Caco-2 (cell line): Measurements from ENCODE around the gene ST6GAL1. TPM values are rescaled to one million over a fixed set of nuclear protein-coding genes. Genes with fewer than 3 reads are reported as not detected.

Experiments used
- BruUV-seq: library from RNA; stranded (reverse); fragments of 400-500 nt; replicated peaks from 2 replicates; lab custom pipeline; 2021; lab: Mats Ljungman, UMichigan
- CTCF ChIA-PET: fragments of 300-600 bp; sonication (Branson Sonifier 250); formaldehyde crosslinking; loops from one replicate; lab custom pipeline; 2022; ENCODE audit warnings: antibody characterized with exemption; lab: Charles Lee
- POLR2A ChIA-PET: fragments of 300-600 bp; sonication (Branson Sonifier 250); formaldehyde crosslinking; loops from one replicate; lab custom pipeline; 2022; ENCODE audit warnings: antibody characterized with exemption; lab: Charles Lee
- DNase-seq, 2 experiments: peaks; one replicate each; pipeline versions ENCODE4 v3.0.0 to v3.0.0-alpha.2; 2020 to 2022
- H3K27me3 ChIP-seq: replicated peaks from 2 replicates; pipeline ENCODE4 v1.6.0; 2011; ENCODE audit warnings: low read length; ENCODE audit not compliant: control insufficient read depth, insufficient read depth
- H3K36me3 ChIP-seq: 2 replicates; pipeline ENCODE4 v1.5.1; 2011; ENCODE audit warnings: low read length; ENCODE audit not compliant: control insufficient read depth, insufficient read depth
- H3K4me1 ChIP-seq: fragments of 250-450 bp; sonication (Bioruptor Pico); 2 replicates; pipeline ENCODE4 v1.5.1; 2020; ENCODE audit warnings: mild to moderate bottlenecking
- H3K4me3 ChIP-seq: 2 replicates; pipeline ENCODE4 v1.5.1; 2011; ENCODE audit warnings: low read depth, mild to moderate bottlenecking, control low read depth, low read length
- H3K9me3 ChIP-seq: fragments of 250-450 bp; sonication (Bioruptor Pico); 2 replicates; pipeline ENCODE4 v1.5.1; 2020; ENCODE audit warnings: mild to moderate bottlenecking, moderate library complexity
- H3K27ac Mint-ChIP-seq: one replicate; pipeline ENCODE4 v1.8.0; 2022; ENCODE audit warnings: mixed read lengths; ENCODE audit not compliant: unreplicated experiment
- H3K27me3 Mint-ChIP-seq: one replicate; pipeline ENCODE4 v1.8.0; 2022; ENCODE audit warnings: mixed read lengths; ENCODE audit not compliant: insufficient read depth, unreplicated experiment
- H3K36me3 Mint-ChIP-seq: one replicate; pipeline ENCODE4 v1.8.0; 2022; ENCODE audit warnings: mild to moderate bottlenecking, mixed read lengths; ENCODE audit not compliant: insufficient read depth, unreplicated experiment
- H3K4me1 Mint-ChIP-seq: one replicate; pipeline ENCODE4 v1.8.0; 2022; ENCODE audit warnings: low read depth, mixed read lengths; ENCODE audit not compliant: unreplicated experiment
- H3K4me3 Mint-ChIP-seq: one replicate; pipeline ENCODE4 v1.8.0; 2022; ENCODE audit warnings: mild to moderate bottlenecking, moderate library complexity, mixed read lengths; ENCODE audit not compliant: unreplicated experiment
- H3K9me3 Mint-ChIP-seq: one replicate; pipeline ENCODE4 v1.8.0; 2022; ENCODE audit warnings: mixed read lengths; ENCODE audit not compliant: unreplicated experiment
- intact Hi-C: fragments of 100-400 bp; cut with micrococcal nuclease; formaldehyde crosslinking; loops from one replicate; pipeline ENCODE4 v1.10.0; 2022; ENCODE audit not compliant: unreplicated experiment
- total RNA-seq: library from RNA; stranded (reverse); gene quantifications from 2 replicates; pipeline ENCODE4 v1.2.3, GENCODE V29; 2022
- TF ChIP-seq, protein P1 (sequence below), 2 experiments: fragments of 200-600 bp in 1 of 2; IDR thresholded peaks; 1 replicate in 1 of 2; 2 replicates in 1 of 2; pipeline versions ENCODE4 v1.5.1 to v1.8.0; 2011 to 2022; ENCODE audit warnings: antibody characterized with exemption in 1 of 2, control low read depth in 1 of 2, inconsistent platforms in 1 of 2, low read depth in 1 of 2, low read length in 1 of 2, mild to moderate bottlenecking in 1 of 2, moderate library complexity in 1 of 2; ENCODE audit not compliant: insufficient read depth in 1 of 2, severe bottlenecking in 1 of 2, unreplicated experiment in 1 of 2

ST6GAL1 gene
- total RNA-seq, 1 experiment from 2014 or later = 34.6 TPM

- intact Hi-C loops = no loop called here
- Mint-ChIP-seq H3K27ac (no peak overlapping the region), H3K36me3 (no peaks in the 10 kb centered on the region), H3K4me3 (no peak overlapping the region), H3K27me3 (peaks cover 2% of the 10 kb centered on the region), H3K9me3 (no peaks in the 10 kb centered on the region), H3K4me1 (peaks cover 7% of the 10 kb centered on the region)
- DNase-seq = no peak
- Histone ChIP-seq H3K36me3 (no peaks in the 10 kb centered on the region), H3K27me3 (no peaks in the 10 kb centered on the region), H3K4me3 (no peak overlapping the region), H3K4me1 (no peaks in the 10 kb centered on the region), H3K9me3 (no peaks in the 10 kb centered on the region)
- CTCF ChIA-PET = no interaction called here
- no TSS peak for BruUV-seq
- TF ChIP-seq, protein P1, sequence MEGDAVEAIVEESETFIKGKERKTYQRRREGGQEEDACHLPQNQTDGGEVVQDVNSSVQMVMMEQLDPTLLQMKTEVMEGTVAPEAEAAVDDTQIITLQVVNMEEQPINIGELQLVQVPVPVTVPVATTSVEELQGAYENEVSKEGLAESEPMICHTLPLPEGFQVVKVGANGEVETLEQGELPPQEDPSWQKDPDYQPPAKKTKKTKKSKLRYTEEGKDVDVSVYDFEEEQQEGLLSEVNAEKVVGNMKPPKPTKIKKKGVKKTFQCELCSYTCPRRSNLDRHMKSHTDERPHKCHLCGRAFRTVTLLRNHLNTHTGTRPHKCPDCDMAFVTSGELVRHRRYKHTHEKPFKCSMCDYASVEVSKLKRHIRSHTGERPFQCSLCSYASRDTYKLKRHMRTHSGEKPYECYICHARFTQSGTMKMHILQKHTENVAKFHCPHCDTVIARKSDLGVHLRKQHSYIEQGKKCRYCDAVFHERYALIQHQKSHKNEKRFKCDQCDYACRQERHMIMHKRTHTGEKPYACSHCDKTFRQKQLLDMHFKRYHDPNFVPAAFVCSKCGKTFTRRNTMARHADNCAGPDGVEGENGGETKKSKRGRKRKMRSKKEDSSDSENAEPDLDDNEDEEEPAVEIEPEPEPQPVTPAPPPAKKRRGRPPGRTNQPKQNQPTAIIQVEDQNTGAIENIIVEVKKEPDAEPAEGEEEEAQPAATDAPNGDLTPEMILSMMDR (IDR thresholded peaks at IDR 0.05; ENCODE audit: insufficient read depth in 1 of 2, low read depth in 1 of 2, low read length in 1 of 2, severe bottlenecking in 1 of 2, unreplicated experiment in 1 of 2) = no peak
- POLR2A ChIA-PET = no interaction called here
These were observed 184.2 kb downstream of the ST6GAL1 start for GRCh38 chr3:187114511-187114910.

GRCh38 chr3:187120326-187120725 lies 190.0 kb downstream of the ST6GAL1 start:
- Histone ChIP-seq H3K36me3 (no peaks in the 10 kb centered on the region), H3K9me3 (no peaks in the 10 kb centered on the region), H3K27me3 (no peaks in the 10 kb centered on the region), H3K4me1 (no peaks in the 10 kb centered on the region), H3K4me3 (no peak overlapping the region)
- no peaks in the 10 kb centered on the region for H3K36me3 Mint-ChIP-seq
- H3K27ac Mint-ChIP-seq = no peak overlapping the region
- H3K27me3 Mint-ChIP-seq = peaks cover 2% of the 10 kb centered on the region
- intact Hi-C loops = no loop called here
- H3K4me1 Mint-ChIP-seq = no peaks in the 10 kb centered on the region
- no peak overlapping the region for H3K4me3 Mint-ChIP-seq
- no peaks in the 10 kb centered on the region for H3K9me3 Mint-ChIP-seq
- TF ChIP-seq, protein P1 (IDR thresholded peaks at IDR 0.05; ENCODE audit: insufficient read depth in 1 of 2, low read depth in 1 of 2, low read length in 1 of 2, severe bottlenecking in 1 of 2, unreplicated experiment in 1 of 2) = no peak
- POLR2A ChIA-PET = no interaction called here
- CTCF ChIA-PET = no interaction called here
- no TSS peak for BruUV-seq
- DNase-seq = no peak

GRCh38 chr3:187122261-187122660 lies 191.9 kb downstream of the ST6GAL1 start:
- Histone ChIP-seq H3K9me3 (peaks cover 6% of the 10 kb centered on the region; the same call in 1 of the 2 replicates), H3K4me3 (no peak overlapping the region), H3K4me1 (no peaks in the 10 kb centered on the region), H3K36me3 (no peaks in the 10 kb centered on the region), H3K27me3 (no peaks in the 10 kb centered on the region)
- H3K27me3 Mint-ChIP-seq = no peaks in the 10 kb centered on the region
- H3K4me1 Mint-ChIP-seq = no peaks in the 10 kb centered on the region
- intact Hi-C loops = no loop called here
- H3K4me3 Mint-ChIP-seq = no peak overlapping the region
- ChIA-PET CTCF (no interaction called here), POLR2A (no interaction called here)
- DNase-seq = no peak
- H3K9me3 Mint-ChIP-seq = no peaks in the 10 kb centered on the region
- TF ChIP-seq, protein P1 (IDR thresholded peaks at IDR 0.05; ENCODE audit: insufficient read depth in 1 of 2, low read depth in 1 of 2, low read length in 1 of 2, severe bottlenecking in 1 of 2, unreplicated experiment in 1 of 2) = no peak
- H3K36me3 Mint-ChIP-seq = no peaks in the 10 kb centered on the region
- H3K27ac Mint-ChIP-seq = no peak overlapping the region
- BruUV-seq = no TSS peak
